NCI-H524 (cell line): ENCODE measurements around the gene PCDHGA10.
"Not testable (repeated sequence)": the region's sequence is repeated elsewhere in the genome, so short reads cannot be mapped to it uniquely, and the experiment has no call there.

Experiments used
- DNase-seq, 2 experiments: peaks; one replicate each; lab custom pipeline; 2025; lab: John Stamatoyannopoulos, UW

The PCDHGA10 gene

DNA sequence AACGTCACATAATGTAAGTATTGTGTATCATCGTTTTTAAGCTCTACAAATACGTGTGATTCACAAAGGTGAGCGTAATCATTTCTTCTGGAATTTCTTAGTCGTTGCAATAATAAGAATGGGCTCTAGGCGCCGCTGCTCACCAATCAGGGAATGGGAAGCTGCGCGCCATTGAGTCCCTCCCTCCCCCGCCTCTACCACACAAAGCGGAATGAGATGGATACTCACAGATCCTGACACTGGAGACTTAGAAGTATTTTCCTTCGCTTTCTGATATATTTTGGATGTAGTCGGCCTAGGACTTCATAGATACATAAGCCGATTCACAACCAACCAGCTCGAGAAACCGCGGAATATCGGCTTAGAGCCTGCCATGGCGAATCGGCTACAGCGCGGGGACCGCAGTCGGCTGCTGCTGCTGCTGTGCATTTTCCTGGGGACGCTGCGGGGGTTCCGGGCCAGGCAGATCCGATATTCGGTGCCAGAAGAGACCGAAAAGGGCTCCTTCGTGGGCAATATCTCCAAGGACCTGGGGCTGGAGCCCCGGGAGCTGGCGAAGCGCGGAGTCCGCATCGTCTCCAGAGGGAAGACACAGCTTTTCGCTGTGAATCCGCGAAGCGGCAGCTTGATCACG, 8.2 kb downstream of the PCDHGA10 start, which contains the start of gene PCDHGA11:
PCDHGA11 (plus strand) TSS at position 197 of the 634 bp plus-strand sequence; CDS start at position 374, 177 bp downstream.
- DNase-seq: no peak

GRCh38 chr5:141421489-141421855, 8.7 kb downstream of the PCDHGA10 start:
- DNase-seq: no peak

GRCh38 chr5:141422742-141423291, 10.0 kb downstream of the PCDHGA10 start:
- no peak for DNase-seq

GRCh38 chr5:141427783-141428426, 15.1 kb downstream of the PCDHGA10 start:
- no peak for DNase-seq

- DNase-seq: no peak
These were observed 17.7 kb downstream of the PCDHGA10 start, which contains the start of gene PCDHGA12 for GRCh38 chr5:141430332-141431113. PCDHGA12 (plus strand) TSS chr5:141430507; CDS start chr5:141430760, 253 bp downstream.

GRCh38 chr5:141431286-141431685, 18.5 kb downstream of the PCDHGA10 start:
- DNase-seq: no peak

DNA sequence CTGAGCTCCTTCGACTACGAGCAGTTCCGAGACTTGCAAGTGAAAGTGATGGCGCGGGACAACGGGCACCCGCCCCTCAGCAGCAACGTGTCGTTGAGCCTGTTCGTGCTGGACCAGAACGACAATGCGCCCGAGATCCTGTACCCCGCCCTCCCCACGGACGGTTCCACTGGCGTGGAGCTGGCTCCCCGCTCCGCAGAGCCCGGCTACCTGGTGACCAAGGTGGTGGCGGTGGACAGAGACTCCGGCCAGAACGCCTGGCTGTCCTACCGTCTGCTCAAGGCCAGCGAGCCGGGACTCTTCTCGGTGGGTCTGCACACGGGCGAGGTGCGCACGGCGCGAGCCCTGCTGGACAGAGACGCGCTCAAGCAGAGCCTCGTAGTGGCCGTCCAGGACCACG, 19.5 kb downstream of the PCDHGA10 start:
- DNase-seq: not testable (repeated sequence)

DNA sequence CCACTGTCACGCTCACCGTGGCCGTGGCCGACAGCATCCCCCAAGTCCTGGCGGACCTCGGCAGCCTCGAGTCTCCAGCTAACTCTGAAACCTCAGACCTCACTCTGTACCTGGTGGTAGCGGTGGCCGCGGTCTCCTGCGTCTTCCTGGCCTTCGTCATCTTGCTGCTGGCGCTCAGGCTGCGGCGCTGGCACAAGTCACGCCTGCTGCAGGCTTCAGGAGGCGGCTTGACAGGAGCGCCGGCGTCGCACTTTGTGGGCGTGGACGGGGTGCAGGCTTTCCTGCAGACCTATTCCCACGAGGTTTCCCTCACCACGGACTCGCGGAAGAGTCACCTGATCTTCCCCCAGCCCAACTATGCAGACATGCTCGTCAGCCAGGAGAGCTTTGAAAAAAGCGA, 19.9 kb downstream of the PCDHGA10 start:
- DNase-seq: not testable (repeated sequence)

- DNase-seq: no peak
These were observed 21.2 kb downstream of the PCDHGA10 start for GRCh38 chr5:141434006-141434405.

- DNase-seq: no peak
These were observed 24.4 kb downstream of the PCDHGA10 start for GRCh38 chr5:141437221-141437620.

GRCh38 chr5:141439411-141440141, 26.8 kb downstream of the PCDHGA10 start:
- no peak for DNase-seq

DNA sequence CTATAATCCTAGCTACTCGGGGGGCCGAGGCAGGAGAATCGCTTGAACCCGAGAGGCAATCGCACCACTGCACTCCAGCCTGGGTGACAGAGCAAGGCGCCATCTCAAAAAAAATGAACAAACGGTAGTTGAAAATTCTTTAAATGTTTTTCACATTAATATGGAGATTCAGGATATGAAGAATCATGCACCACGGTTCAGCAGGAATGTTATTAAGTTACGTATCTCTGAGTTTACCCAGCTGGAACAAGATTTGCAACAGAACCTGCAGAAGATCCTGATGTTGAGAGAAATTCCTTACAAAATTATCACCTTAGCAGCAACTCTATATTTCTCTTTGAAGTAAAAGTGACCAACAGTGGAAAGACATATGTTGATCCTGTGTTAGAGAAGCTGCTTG, 27.6 kb downstream of the PCDHGA10 start:
- no peak for DNase-seq

GRCh38 chr5:141441571-141442170, 28.9 kb downstream of the PCDHGA10 start:
- DNase-seq: no peak

DNA sequence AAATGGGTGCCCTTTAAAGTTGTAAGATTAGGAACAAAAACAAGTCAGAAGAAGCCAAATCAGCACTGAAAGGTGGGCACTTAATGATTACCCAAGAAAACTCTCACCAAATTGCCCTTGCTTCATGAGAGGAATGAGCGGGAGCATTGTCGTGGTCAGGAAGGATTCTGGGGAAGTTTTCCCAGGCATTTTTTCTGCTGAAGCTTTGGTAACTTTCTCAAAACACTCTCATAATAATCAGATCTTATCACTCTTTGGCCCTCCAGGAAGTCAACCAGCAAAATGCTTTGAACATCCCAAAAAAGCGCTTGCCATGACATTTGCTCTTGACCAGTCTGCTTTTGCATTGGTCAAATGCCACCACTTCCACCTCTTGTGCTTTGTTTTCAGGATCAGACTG, 52.6 kb downstream of the PCDHGA10 start:
- no peak for DNase-seq
